ENCODE results near the gene FAM131A. TPM values are rescaled to one million over a fixed set of nuclear protein-coding genes. Genes with fewer than 3 reads are reported as not detected.

The FAM131A gene
- total RNA-seq, 1 experiment from 2014 or later, result 15.1 TPM

DNA sequence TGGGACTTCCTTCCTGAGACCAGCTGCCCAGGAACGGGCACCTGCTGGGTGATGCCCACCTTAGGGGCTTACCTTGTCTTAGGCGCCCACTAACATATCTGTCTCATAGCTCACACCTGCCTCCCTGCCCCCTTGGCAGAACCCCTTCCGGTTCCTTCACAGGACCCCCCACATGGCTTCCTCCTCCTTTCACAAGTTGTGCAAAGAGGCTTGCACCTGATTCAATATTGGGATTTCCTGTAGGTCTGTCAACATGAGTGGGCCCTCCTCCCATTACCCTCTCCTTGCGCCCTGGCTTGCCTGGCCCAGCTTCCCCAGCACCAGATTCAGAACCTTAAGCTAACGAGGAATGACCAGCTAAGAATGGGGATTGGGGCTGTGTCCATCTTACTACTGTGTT, 40.0 kb downstream of the FAM131A start:
- intact Hi-C loops (cut with micrococcal nuclease; ENCODE audit: unreplicated experiment), result loop anchor here (10.0 kb wide), 1 partner anchor 407 kb away; no protein-coding TSS in a partner anchor
- Histone ChIP-seq H3K4me3 (ENCODE audit: low read depth, low read length, poor library complexity, severe bottlenecking) (no peak overlapping the region), H3K4me1 (ENCODE audit: insufficient read depth, low read length, poor library complexity, severe bottlenecking) (peaks cover 4% of the 10 kb centered on the region), H3K27me3 (replicated peaks; ENCODE audit: insufficient read depth, low read depth, low read length, poor library complexity) (peaks cover 48% of the 10 kb centered on the region), H3K9me3 (ENCODE audit: low read depth, low read length, poor library complexity, severe bottlenecking) (no peaks in the 10 kb centered on the region), H3K36me3 (ENCODE audit: insufficient read depth, low read length, poor library complexity, severe bottlenecking) (no peaks in the 10 kb centered on the region), H3K27ac (ENCODE audit: low read depth, low read length, poor library complexity, severe bottlenecking) (no peak overlapping the region)
- ChIA-PET CTCF (no interaction called here), POLR2A (ENCODE audit: low non-redundant PET) (no interaction called here)
- BruUV-seq (replicated peaks), result no TSS peak
- no peak for DNase-seq (ENCODE audit: low spot score)
- TF ChIP-seq, protein P1, sequence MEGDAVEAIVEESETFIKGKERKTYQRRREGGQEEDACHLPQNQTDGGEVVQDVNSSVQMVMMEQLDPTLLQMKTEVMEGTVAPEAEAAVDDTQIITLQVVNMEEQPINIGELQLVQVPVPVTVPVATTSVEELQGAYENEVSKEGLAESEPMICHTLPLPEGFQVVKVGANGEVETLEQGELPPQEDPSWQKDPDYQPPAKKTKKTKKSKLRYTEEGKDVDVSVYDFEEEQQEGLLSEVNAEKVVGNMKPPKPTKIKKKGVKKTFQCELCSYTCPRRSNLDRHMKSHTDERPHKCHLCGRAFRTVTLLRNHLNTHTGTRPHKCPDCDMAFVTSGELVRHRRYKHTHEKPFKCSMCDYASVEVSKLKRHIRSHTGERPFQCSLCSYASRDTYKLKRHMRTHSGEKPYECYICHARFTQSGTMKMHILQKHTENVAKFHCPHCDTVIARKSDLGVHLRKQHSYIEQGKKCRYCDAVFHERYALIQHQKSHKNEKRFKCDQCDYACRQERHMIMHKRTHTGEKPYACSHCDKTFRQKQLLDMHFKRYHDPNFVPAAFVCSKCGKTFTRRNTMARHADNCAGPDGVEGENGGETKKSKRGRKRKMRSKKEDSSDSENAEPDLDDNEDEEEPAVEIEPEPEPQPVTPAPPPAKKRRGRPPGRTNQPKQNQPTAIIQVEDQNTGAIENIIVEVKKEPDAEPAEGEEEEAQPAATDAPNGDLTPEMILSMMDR (conservative IDR thresholded peaks at IDR 0.05; ENCODE audit: low read depth, low read length), result no peak
- no peak for TF ChIP-seq EZH2 (IDR thresholded peaks at IDR 0.05; ENCODE audit: borderline replicate concordance, low read depth, low read length, poor library complexity, severe bottlenecking)

DNA sequence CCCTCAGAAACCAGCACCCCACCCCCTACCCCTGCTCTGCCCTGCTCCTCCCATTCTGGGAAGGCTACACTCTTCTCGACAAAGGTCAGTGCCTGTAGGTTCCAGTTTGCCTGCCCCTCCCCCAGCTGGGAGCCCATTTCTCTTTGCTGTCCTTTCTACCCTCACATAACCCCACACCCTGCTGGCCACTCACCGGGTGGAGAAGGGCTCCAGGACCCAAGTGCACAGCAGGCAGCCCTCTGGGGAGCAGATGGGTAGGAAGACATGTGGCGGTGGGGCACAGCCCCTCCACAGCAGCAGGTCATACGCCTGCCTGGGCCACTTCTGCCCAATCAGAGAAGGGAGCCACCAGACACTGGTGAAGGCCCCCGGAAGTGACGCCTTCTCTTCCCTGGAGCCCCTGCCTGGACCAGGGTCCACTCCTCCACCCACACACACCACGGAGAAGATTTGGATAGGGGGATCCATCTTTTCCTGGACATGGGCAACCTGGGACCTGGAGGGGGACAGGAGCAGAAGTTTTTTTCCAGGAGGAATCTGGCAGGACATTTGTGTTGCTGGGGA, 40.6 kb downstream of the FAM131A start, which contains the start of gene THPO:
THPO (minus strand) TSS at position 326 of the 564 bp plus-strand sequence. CDS start 1,948 bp downstream, outside the sequence.
- H3K4me3 ChIP-seq (ENCODE audit: low read depth, low read length, poor library complexity, severe bottlenecking), result no peak within 1 kb of the TSS
- intact Hi-C loops (cut with micrococcal nuclease; ENCODE audit: unreplicated experiment), result loop anchor here (10.0 kb wide), 1 partner anchor 407 kb away; no protein-coding TSS in a partner anchor
- peaks cover 48% of the 10 kb centered on the region for H3K27me3 ChIP-seq (replicated peaks; ENCODE audit: insufficient read depth, low read depth, low read length, poor library complexity)
- no peaks in the 10 kb centered on the region for H3K9me3 ChIP-seq (ENCODE audit: low read depth, low read length, poor library complexity, severe bottlenecking)
- H3K4me1 ChIP-seq (ENCODE audit: insufficient read depth, low read length, poor library complexity, severe bottlenecking), result peaks cover 4% of the 10 kb centered on the region
- DNase-seq (ENCODE audit: low spot score), result no peak
- CTCF ChIA-PET, result no interaction called here
- TF ChIP-seq, protein P1 (conservative IDR thresholded peaks at IDR 0.05; ENCODE audit: low read depth, low read length), result no peak
- no peak for TF ChIP-seq EZH2 (IDR thresholded peaks at IDR 0.05; ENCODE audit: borderline replicate concordance, low read depth, low read length, poor library complexity, severe bottlenecking)
- POLR2A ChIA-PET (ENCODE audit: low non-redundant PET), result no interaction called here
- no peaks in the 10 kb centered on the region for H3K36me3 ChIP-seq (ENCODE audit: insufficient read depth, low read length, poor library complexity, severe bottlenecking)
- BruUV-seq (replicated peaks), result no TSS peak
- H3K27ac ChIP-seq (ENCODE audit: low read depth, low read length, poor library complexity, severe bottlenecking), result no peak within 1 kb of the TSS

DNA sequence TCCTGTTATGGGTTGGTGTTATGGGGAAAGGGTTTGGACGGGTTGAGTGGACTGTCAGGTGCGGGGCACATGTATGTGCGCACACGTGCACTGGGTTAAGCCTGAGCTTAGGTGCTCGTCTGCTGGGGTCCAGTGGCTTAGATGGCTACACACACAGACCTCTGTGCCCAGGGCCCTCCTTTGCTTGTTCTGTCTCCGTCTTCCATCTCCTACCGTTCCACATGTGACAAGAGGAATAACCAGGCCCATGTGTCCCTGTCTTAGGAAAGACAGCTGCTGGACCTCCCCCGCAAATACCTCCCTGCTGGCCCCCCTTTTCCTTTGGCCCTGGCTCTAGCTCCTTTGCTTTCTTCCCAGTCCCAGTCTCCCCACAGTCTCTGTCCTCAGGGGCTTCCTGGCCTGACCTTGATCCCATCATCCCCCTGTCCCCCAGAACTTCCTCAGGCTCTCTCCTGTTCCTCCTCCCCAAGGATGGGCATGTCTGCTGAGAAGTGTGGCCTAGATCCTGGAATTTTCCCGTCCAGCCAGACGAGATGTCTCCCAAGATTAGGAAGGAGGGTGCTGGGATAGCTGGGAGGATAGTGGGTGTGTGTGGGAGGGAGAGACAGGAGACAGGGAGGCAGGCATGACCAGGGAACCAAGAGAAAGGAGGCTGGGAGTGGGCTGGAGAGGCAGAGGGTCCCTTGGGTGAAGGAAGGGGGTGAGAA, 41.4 kb downstream of the FAM131A start:
- no peak for TF ChIP-seq EZH2 (IDR thresholded peaks at IDR 0.05; ENCODE audit: borderline replicate concordance, low read depth, low read length, poor library complexity, severe bottlenecking)
- TF ChIP-seq, protein P1 (conservative IDR thresholded peaks at IDR 0.05; ENCODE audit: low read depth, low read length), result no peak
- BruUV-seq (replicated peaks), result no TSS peak
- ChIA-PET CTCF (no interaction called here), POLR2A (ENCODE audit: low non-redundant PET) (no interaction called here)
- H3K27ac ChIP-seq (ENCODE audit: low read depth, low read length, poor library complexity, severe bottlenecking), result no peak overlapping the region
- H3K9me3 ChIP-seq (ENCODE audit: low read depth, low read length, poor library complexity, severe bottlenecking), result no peaks in the 10 kb centered on the region
- no peaks in the 10 kb centered on the region for H3K36me3 ChIP-seq (ENCODE audit: insufficient read depth, low read length, poor library complexity, severe bottlenecking)
- intact Hi-C loops (cut with micrococcal nuclease; ENCODE audit: unreplicated experiment), result loop anchor here (10.0 kb wide), 1 partner anchor 406 kb away; no protein-coding TSS in a partner anchor
- peaks cover 48% of the 10 kb centered on the region for H3K27me3 ChIP-seq (replicated peaks; ENCODE audit: insufficient read depth, low read depth, low read length, poor library complexity)
- DNase-seq (ENCODE audit: low spot score), result no peak
- H3K4me1 ChIP-seq (ENCODE audit: insufficient read depth, low read length, poor library complexity, severe bottlenecking), result peaks cover 4% of the 10 kb centered on the region
- no peak overlapping the region for H3K4me3 ChIP-seq (ENCODE audit: low read depth, low read length, poor library complexity, severe bottlenecking)
